ENCODE results near the gene GALNT2.

The GALNT2 gene

GRCh38 chr1:230220478-230220877 is 153.4 kb downstream of the GALNT2 start:
- no peaks in the 10 kb centered on the region for H3K36me3 ChIP-seq (replicated peaks; ENCODE audit: insufficient read depth, low read length)

GRCh38 chr1:230220907-230221306 is 153.9 kb downstream of the GALNT2 start:
- Histone ChIP-seq H2AFZ (ENCODE audit: low read length) (no peak overlapping the region), H3K9ac (ENCODE audit: low read length) (no peak overlapping the region), H4K20me1 (ENCODE audit: insufficient read depth, low read length) (no peaks in the 10 kb centered on the region), H3K4me3 (ENCODE audit: low read length) (no peak overlapping the region), H3K4me2 (ENCODE audit: low read depth, low read length) (no peak overlapping the region), H3K36me3 (replicated peaks; ENCODE audit: insufficient read depth, low read length) (no peaks in the 10 kb centered on the region), H3K27ac (ENCODE audit: low read length) (no peak overlapping the region), H3K9me2 (replicated peaks; ENCODE audit: insufficient read depth, low read length) (no peaks in the 10 kb centered on the region), H3F3A (ENCODE audit: insufficient read depth, low read length) (no peaks in the 10 kb centered on the region), H3K79me2 (ENCODE audit: low read length) (peaks cover 54% of the 10 kb centered on the region), H3K27me3 (replicated peaks; ENCODE audit: insufficient read depth, low read length) (no peaks in the 10 kb centered on the region), H3K9me3 (replicated peaks; ENCODE audit: insufficient read depth, low read length) (no peaks in the 10 kb centered on the region), H3K4me1 (ENCODE audit: low read length) (peaks cover 7% of the 10 kb centered on the region)
- DNase-seq, result no peak
- TF ChIP-seq CTCF (IDR thresholded peaks at IDR 0.05; ENCODE audit: low read length) (no peak), EZH2 (optimal IDR thresholded peaks at IDR 0.05; ENCODE audit: low read depth, low read length) (no peak), EZH2phosphoT487 (IDR thresholded peaks at IDR 0.05; ENCODE audit: low read length) (no peak)

More at GRCh38 chr1:230220478-230220877, 153.4 kb downstream of the GALNT2 start:
- Histone ChIP-seq H3K27me3 (replicated peaks; ENCODE audit: insufficient read depth, low read length) (no peaks in the 10 kb centered on the region), H3K79me2 (ENCODE audit: low read length) (peaks cover 56% of the 10 kb centered on the region), H3K9ac (ENCODE audit: low read length) (no peak overlapping the region), H3F3A (ENCODE audit: insufficient read depth, low read length) (no peaks in the 10 kb centered on the region), H3K4me3 (ENCODE audit: low read length) (no peak overlapping the region), H3K9me3 (replicated peaks; ENCODE audit: insufficient read depth, low read length) (no peaks in the 10 kb centered on the region), H3K27ac (ENCODE audit: low read length) (no peak overlapping the region), H3K4me2 (ENCODE audit: low read depth, low read length) (no peak overlapping the region), H2AFZ (ENCODE audit: low read length) (no peak overlapping the region), H3K9me2 (replicated peaks; ENCODE audit: insufficient read depth, low read length) (no peaks in the 10 kb centered on the region), H4K20me1 (ENCODE audit: insufficient read depth, low read length) (no peaks in the 10 kb centered on the region), H3K4me1 (ENCODE audit: low read length) (peaks cover 11% of the 10 kb centered on the region)
- no peak for DNase-seq
- TF ChIP-seq EZH2 (optimal IDR thresholded peaks at IDR 0.05; ENCODE audit: low read depth, low read length), result no peak
- TF ChIP-seq CTCF (IDR thresholded peaks at IDR 0.05; ENCODE audit: low read length), result no peak
- TF ChIP-seq EZH2phosphoT487 (IDR thresholded peaks at IDR 0.05; ENCODE audit: low read length), result no peak

- Histone ChIP-seq H2AFZ (ENCODE audit: low read length) (no peak overlapping the region), H4K20me1 (ENCODE audit: insufficient read depth, low read length) (no peaks in the 10 kb centered on the region), H3K79me2 (ENCODE audit: low read length) (peaks cover 42% of the 10 kb centered on the region), H3K9me2 (replicated peaks; ENCODE audit: insufficient read depth, low read length) (no peaks in the 10 kb centered on the region), H3K4me1 (ENCODE audit: low read length) (no peaks in the 10 kb centered on the region), H3K4me2 (ENCODE audit: low read depth, low read length) (no peak overlapping the region), H3K36me3 (replicated peaks; ENCODE audit: insufficient read depth, low read length) (no peaks in the 10 kb centered on the region), H3K9me3 (replicated peaks; ENCODE audit: insufficient read depth, low read length) (no peaks in the 10 kb centered on the region), H3F3A (ENCODE audit: insufficient read depth, low read length) (no peaks in the 10 kb centered on the region), H3K4me3 (ENCODE audit: low read length) (no peak overlapping the region), H3K27me3 (replicated peaks; ENCODE audit: insufficient read depth, low read length) (no peaks in the 10 kb centered on the region), H3K27ac (ENCODE audit: low read length) (no peak overlapping the region), H3K9ac (ENCODE audit: low read length) (no peak overlapping the region)
- TF ChIP-seq EZH2phosphoT487 (IDR thresholded peaks at IDR 0.05; ENCODE audit: low read length) (no peak), CTCF (IDR thresholded peaks at IDR 0.05; ENCODE audit: low read length) (peak; percentile 22), EZH2 (optimal IDR thresholded peaks at IDR 0.05; ENCODE audit: low read depth, low read length) (no peak)
- no peak for DNase-seq
Observed at GRCh38 chr1:230222678-230223077, 155.6 kb downstream of the GALNT2 start.

Data from MM.1S (cell line).